Body of pancreas (tissue), 4 donors: ENCODE measurements around the gene GNMT.

Experiments used
- CTCF ChIP-seq, 7 experiments: fragments of 450-650 bp in 4 of 7; fragments of 200-600 bp in 3 of 7; sonication (generic) in 3 of 7; IDR thresholded peaks; one replicate each; pipeline ENCODE4 v1.5.1; 2016 to 2019; ENCODE audit warnings: antibody characterized with exemption in 7 of 7
- POLR2A ChIP-seq, 3 donors: fragments of 450-650 bp; IDR thresholded peaks; one replicate each; pipeline ENCODE4 v1.6.1; 2016; ENCODE audit warnings: antibody characterized with exemption in 3 of 3, mild to moderate bottlenecking in 2 of 3

GRCh38 chr6:42938987-42939809 is 21.4 kb upstream of the GNMT start:
- TF ChIP-seq CTCF (IDR thresholded peaks at IDR 0.05) (peak in 2 of 7 experiments; percentile 20 to 26), POLR2A (IDR thresholded peaks at IDR 0.05) (peak; percentile 60 to 64 (median 64))
